Stimulated activated CD8-positive, alpha-beta memory T cell treated with anti-CD3 and anti-CD28 coated beads, Interleukin-2, amount 100 ng/mL, for 48 hours (primary cell): ENCODE measurements around the gene ZBTB40.

Source experiments
- DNase-seq, 2 donors: peaks; one replicate each; pipeline ENCODE4 v3.0.0-alpha.2; 2020; ENCODE audit warnings: low read depth in 2 of 2

ZBTB40 gene

GRCh38 chr1:22530715-22531114, 79.1 kb downstream of the ZBTB40 start:
- no peak for DNase-seq

DNA sequence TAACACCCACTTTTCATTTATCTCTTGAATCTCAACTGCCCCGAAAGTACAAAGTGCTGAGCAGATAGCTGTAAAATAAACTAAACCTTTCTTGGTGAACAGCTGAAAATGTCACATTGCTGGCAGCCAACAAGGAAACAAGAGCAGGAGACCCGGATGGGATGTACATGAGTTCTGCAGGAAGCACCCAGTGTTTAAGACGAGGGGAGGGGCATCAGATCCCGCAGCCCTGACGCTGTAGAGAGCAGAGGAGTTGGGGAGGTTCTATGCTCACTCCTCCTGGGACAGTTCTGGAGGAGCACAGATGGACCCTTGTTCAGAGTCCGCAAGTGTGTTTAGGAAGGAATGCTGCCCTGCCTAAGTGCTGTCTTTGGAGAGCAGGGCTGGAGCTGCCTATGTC, 79.6 kb downstream of the ZBTB40 start:
- no peak for DNase-seq

DNA sequence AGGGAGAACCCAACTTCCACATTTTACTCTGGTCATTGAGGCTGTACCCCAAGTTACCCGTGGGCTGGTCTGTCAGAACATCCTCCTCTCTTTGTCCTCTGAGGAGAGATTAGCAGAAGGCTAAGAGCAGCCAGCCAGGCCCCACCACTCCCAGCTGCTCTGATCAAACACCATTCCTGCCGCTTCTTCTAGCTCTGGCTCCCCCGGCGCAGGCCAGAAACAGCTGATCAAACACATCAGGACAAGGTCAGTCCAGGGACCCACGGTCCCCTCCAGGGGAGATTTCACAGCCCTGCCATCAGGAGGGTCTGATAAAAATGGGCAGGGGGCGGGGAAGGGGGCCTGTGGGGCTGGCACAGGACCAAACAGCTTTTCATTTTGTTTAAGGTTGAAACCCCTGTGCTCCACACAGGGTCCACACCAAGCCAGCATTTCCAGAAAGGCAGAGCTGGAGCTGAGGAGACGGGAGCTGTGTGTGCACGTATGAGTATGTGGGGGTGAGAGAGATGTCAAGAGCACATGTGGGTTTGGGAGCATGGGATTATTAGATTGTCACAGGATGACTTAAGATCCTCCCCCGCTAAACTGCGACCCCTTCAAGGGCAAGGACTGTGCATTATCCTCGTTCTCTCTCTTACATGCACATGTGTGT, 81.7 kb downstream of the ZBTB40 start:
- DNase-seq = no peak

- no peak for DNase-seq
Measured at GRCh38 chr1:22534951-22535350, 83.3 kb downstream of the ZBTB40 start.

GRCh38 chr1:22535399-22535798, 83.7 kb downstream of the ZBTB40 start:
- DNase-seq = no peak

GRCh38 chr1:22536506-22536905, 84.9 kb downstream of the ZBTB40 start:
- DNase-seq = no peak

- DNase-seq = no peak
Measured at GRCh38 chr1:22537441-22538139, 85.9 kb downstream of the ZBTB40 start.

- no peak for DNase-seq
Measured at GRCh38 chr1:22539510-22540118, 88.0 kb downstream of the ZBTB40 start.

DNA sequence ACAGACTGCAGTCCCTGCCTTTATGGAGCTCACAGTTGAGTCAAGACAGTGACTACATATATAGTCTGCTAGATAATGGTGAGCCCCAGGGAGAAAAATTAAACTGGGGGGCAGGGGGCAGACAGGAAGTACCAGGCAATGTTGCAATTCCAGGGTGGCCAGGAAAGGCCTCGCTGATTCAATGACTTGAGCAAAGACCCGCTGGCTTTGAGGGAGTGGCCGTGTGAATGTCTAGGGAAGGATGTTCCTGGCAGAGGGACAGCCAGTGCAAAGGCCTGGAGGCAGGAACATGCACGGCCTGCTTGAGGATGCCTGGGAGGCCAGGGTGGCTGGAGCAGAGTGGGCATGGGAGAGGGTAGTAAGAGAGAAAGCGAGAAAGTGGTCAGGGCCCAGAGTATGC, 88.7 kb downstream of the ZBTB40 start:
- no peak for DNase-seq

DNA sequence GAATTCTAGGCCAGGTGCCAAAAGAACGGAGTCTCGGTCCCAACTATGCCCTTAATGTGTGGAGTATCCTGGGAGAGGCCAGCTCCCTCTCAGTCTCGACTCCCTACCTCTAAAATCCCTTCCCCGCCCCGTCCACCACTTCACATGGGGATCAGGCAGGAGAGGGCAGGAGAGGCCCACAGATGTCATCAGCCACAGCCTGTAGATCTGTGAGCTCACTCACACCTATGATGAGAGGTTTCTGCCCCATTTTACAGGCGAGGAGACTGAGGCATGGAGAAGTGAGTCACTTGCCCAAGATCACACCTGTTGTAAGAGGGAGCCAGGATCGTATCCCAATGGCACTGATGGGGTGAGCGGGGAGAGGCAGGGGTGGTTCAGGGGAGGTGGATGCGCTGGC, 91.2 kb downstream of the ZBTB40 start:
- no peak for DNase-seq

DNA sequence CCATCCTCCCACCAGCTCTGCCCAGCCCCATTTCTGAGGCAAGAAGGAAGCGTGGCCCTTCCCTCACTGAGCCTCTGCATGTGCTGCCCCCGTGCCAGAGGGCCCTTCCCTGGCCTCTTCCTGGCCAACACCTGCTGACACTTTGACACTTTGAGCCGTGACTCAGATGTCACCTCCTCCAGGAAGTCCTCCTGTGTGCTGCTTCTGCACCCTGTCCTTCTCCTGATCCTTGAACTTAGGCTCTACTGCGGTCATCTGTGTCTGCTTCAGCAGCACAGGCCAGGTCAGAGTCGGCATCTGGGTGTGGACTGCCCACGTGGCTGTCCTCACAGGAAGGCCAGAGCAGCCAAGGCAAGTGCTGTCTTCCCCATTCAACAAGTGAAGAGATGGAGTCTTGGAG, 92.0 kb downstream of the ZBTB40 start:
- no peak for DNase-seq

DNA sequence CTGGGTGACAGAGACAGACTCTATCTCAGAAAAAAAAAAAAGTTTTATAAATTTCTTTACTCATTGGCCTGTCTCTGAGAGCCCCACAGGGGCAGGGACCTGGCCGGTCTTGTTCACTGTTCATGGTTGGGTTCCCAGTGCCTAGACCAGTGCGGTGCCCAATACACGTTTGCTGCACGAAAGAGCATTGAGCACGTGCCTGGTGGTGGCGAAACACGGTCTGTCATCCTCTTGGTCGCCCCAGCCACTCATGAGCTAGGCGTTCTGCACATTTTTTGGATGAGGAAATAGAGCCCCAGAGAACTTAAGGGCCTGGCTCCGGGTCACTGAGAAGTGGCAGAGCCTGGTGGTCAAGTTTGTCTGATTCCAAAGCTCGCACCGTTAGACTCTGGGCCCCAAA, 93.0 kb downstream of the ZBTB40 start:
- DNase-seq = no peak

DNA sequence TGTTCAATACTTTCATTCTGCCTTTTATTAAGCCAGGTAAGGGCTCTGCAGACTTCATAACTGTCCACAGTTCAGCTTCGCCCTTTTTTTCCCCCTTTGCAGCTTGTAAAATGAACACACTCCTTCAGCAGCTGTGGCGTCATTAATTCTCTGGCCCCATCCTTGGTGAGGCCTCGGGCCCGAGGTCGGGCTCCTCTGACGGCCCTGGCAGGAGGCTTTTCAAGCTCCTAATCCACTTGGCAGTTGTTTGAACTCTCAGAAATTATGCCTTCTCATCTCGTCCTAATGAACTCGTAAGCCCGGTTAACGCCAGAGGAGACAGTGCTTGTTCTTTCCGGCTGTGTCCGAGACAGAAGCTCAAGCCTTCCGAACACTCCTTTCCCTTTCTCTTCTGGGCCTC, 93.5 kb downstream of the ZBTB40 start:
- DNase-seq = no peak

GRCh38 chr1:22547186-22547817, 95.7 kb downstream of the ZBTB40 start:
- DNase-seq = no peak

DNA sequence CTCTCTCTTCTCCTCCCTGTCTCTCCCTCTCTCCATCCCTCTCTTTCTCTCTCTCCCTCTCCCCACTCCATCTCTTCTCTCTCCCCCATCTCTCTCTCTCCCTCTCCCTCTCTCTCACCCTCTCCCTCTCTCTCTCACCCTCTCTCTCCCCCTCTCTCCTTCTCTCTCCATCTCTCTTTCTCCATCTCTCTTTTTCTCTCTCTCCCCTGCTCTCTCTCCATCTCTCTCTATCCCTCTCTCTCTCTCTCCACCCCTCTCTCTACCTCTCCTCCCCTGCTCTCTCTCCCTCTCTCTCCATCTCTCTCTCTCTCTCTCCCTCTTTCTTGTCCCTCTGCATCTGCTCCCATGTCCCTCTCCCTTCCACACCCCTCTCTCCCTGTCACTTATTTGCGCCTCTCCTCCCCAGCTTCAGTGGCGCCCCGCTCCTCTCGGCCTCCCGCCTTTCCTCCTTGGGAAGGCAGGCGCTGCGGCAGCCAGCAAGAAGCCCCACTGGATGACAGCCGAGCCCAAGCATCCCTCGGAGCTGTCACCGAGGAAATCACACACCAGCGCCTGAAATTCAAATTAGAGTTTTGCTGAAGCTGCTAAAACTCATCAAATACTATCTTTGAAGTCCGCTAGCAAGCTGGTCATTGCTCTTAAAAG, 96.3 kb downstream of the ZBTB40 start:
- no peak for DNase-seq

- DNase-seq = no peak
Measured at GRCh38 chr1:22550021-22550420, 98.4 kb downstream of the ZBTB40 start.

- DNase-seq = no peak
Measured at GRCh38 chr1:22551591-22551990, 99.9 kb downstream of the ZBTB40 start.

- no peak for DNase-seq
Measured at GRCh38 chr1:22552021-22552420, 100.4 kb downstream of the ZBTB40 start.

- DNase-seq = no peak
Measured at GRCh38 chr1:22553104-22553880, 101.6 kb downstream of the ZBTB40 start.

DNA sequence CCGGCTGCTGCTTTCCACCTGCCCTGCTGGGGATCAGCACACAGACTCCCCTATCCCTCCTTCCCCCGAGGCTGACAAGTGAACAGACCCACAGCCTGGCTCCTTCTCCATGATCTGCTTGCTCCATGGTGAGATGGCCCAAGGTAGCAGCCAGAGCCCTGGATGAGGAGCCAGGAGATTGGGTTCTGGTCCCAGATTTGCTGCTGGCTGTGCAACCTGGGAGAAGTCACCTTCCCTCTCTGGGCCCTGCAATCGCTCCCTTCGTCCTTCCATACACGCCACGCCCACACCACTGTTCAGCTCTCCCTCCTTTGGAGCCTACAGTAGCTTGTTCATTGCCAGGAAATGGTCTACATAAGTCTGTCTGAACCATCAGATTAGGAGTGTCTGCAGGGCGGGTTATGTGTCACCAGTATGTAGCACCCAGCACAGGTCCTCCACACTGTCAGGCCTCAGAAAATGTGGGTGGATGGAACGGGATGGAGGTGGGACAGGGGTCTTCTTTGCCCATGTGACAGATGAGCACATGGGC, 102.4 kb downstream of the ZBTB40 start:
- DNase-seq = no peak

DNA sequence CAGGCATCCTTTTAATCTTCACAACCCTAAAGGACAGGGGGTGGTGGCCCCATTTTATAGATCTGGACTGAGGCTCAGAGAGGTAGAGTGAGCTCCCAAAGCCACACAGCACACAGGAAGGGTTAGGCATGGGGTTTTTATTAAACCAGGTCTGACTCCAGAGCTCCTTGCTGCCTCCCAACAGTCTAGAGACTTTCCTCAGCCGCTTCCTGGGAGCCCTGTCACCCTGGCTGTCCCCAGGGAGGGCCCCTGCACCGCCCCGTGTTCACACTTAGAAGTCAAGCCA, 103.7 kb downstream of the ZBTB40 start:
- no peak for DNase-seq
